ENCODE data around the gene CTSD. TPM values are rescaled to one million over a fixed set of nuclear protein-coding genes. Genes with fewer than 3 reads are reported as not detected.

The CTSD gene
- total RNA-seq, 1 experiment from 2014 or later: 199 TPM

DNA sequence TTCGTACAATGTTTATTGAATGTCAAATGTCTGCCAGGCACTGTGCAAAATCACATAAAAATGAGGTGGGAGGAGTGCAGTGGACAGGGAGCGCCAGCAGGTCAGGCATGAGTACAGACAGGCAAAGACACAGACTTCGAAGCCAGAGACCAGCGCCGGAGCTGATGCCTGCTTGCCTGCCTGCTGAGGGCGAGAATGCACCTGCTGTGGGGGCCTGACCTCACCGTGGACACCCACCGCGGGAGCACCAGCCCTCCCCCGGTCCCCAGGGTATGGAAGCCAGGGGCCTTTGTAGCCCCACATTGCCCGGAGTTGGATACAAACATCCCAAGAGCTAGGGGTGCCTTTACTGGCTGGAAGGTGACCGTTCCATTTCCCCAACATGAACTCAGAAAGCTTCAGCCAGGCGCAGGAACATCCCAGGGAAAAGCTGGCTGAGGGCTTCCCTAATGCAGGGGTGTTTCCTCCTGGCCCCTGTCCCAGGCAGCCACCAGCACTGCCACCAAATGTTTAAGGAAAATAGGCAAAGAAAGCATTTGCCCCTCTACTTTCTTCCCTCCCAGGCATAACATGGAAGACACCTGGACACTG lies 31.2 kb downstream of the CTSD start (continued):
- TF ChIP-seq, protein P1, sequence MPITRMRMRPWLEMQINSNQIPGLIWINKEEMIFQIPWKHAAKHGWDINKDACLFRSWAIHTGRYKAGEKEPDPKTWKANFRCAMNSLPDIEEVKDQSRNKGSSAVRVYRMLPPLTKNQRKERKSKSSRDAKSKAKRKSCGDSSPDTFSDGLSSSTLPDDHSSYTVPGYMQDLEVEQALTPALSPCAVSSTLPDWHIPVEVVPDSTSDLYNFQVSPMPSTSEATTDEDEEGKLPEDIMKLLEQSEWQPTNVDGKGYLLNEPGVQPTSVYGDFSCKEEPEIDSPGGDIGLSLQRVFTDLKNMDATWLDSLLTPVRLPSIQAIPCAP (CRISPR knock-in tag; IDR thresholded peaks at IDR 0.05): no peak
- TF ChIP-seq, protein P2, sequence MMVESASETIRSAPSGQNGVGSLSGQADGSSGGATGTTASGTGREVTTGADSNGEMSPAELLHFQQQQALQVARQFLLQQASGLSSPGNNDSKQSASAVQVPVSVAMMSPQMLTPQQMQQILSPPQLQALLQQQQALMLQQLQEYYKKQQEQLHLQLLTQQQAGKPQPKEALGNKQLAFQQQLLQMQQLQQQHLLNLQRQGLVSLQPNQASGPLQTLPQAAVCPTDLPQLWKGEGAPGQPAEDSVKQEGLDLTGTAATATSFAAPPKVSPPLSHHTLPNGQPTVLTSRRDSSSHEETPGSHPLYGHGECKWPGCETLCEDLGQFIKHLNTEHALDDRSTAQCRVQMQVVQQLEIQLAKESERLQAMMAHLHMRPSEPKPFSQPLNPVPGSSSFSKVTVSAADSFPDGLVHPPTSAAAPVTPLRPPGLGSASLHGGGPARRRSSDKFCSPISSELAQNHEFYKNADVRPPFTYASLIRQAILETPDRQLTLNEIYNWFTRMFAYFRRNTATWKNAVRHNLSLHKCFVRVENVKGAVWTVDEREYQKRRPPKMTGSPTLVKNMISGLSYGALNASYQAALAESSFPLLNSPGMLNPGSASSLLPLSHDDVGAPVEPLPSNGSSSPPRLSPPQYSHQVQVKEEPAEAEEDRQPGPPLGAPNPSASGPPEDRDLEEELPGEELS (CRISPR knock-in tag; IDR thresholded peaks at IDR 0.05): no peak
- TF ChIP-seq, protein P3, sequence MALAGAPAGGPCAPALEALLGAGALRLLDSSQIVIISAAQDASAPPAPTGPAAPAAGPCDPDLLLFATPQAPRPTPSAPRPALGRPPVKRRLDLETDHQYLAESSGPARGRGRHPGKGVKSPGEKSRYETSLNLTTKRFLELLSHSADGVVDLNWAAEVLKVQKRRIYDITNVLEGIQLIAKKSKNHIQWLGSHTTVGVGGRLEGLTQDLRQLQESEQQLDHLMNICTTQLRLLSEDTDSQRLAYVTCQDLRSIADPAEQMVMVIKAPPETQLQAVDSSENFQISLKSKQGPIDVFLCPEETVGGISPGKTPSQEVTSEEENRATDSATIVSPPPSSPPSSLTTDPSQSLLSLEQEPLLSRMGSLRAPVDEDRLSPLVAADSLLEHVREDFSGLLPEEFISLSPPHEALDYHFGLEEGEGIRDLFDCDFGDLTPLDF (CRISPR knock-in tag; IDR thresholded peaks at IDR 0.05): no peak

DNA sequence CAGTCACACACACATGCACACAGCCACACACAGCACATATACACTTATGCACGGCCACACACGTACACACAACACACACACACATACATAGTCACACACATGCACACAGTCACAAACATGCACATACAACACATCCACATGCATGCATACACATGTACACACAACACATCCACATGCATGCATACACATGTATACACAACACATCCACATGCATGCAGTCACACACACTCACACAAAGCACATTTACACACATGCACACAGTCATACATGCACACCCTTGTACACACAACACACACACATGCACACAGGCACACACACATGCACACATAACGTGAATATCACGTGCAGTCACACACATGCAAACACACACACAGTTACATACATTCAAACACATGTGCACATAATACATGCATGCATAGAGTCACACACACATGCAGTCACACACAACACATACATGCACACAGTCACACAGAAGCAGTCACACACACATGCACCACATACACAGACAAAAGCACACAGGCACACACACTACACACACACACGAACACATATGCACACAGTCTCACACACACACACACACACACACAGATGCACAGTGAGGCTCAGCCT lies 32.2 kb downstream of the CTSD start:
- ATAC-seq (no peak), DNase-seq (ENCODE audit: low spot score) (no peak)
- no peaks in the 10 kb centered on the region for H3K4me1 Mint-ChIP-seq
- peaks cover 50% of the 10 kb centered on the region for H3K27me3 Mint-ChIP-seq (ENCODE audit: low read depth)
- ChIA-PET POLR2A (no interaction called here), CTCF (interaction anchor here (1.0 kb wide), 1 partner anchor 35 kb away, joined by 3 read pairs; no protein-coding TSS in a partner anchor)
- peaks cover 26% of the 10 kb centered on the region for H3K9me3 Mint-ChIP-seq
- no peak overlapping the region for H3K27ac Mint-ChIP-seq
- H3K36me3 Mint-ChIP-seq: no peaks in the 10 kb centered on the region
- TF ChIP-seq ZNF671 (CRISPR knock-in tag; IDR thresholded peaks at IDR 0.05) (no peak), RELA (CRISPR knock-in tag; IDR thresholded peaks at IDR 0.05; ENCODE audit: borderline replicate concordance) (no peak), ELF4 (CRISPR knock-in tag; IDR thresholded peaks at IDR 0.05; ENCODE audit: low read depth) (no peak), OVOL2 (CRISPR knock-in tag; IDR thresholded peaks at IDR 0.05; ENCODE audit: borderline replicate concordance) (no peak), GTF2I (CRISPR knock-in tag; conservative IDR thresholded peaks at IDR 0.05) (no peak), ESRRA (CRISPR knock-in tag; IDR thresholded peaks at IDR 0.05; ENCODE audit: borderline replicate concordance) (no peak), ZNF416 (CRISPR knock-in tag; IDR thresholded peaks at IDR 0.05) (no peak), NR3C1 (CRISPR knock-in tag; conservative IDR thresholded peaks at IDR 0.05; ENCODE audit: low read depth) (no peak), TCF7 (CRISPR knock-in tag; IDR thresholded peaks at IDR 0.05; ENCODE audit: low read depth) (no peak), MYBL2 (CRISPR knock-in tag; IDR thresholded peaks at IDR 0.05) (no peak), NR1H2 (CRISPR knock-in tag; IDR thresholded peaks at IDR 0.05) (no peak), NFE2L1 (CRISPR knock-in tag; IDR thresholded peaks at IDR 0.05) (no peak)
- TF ChIP-seq, protein P4, sequence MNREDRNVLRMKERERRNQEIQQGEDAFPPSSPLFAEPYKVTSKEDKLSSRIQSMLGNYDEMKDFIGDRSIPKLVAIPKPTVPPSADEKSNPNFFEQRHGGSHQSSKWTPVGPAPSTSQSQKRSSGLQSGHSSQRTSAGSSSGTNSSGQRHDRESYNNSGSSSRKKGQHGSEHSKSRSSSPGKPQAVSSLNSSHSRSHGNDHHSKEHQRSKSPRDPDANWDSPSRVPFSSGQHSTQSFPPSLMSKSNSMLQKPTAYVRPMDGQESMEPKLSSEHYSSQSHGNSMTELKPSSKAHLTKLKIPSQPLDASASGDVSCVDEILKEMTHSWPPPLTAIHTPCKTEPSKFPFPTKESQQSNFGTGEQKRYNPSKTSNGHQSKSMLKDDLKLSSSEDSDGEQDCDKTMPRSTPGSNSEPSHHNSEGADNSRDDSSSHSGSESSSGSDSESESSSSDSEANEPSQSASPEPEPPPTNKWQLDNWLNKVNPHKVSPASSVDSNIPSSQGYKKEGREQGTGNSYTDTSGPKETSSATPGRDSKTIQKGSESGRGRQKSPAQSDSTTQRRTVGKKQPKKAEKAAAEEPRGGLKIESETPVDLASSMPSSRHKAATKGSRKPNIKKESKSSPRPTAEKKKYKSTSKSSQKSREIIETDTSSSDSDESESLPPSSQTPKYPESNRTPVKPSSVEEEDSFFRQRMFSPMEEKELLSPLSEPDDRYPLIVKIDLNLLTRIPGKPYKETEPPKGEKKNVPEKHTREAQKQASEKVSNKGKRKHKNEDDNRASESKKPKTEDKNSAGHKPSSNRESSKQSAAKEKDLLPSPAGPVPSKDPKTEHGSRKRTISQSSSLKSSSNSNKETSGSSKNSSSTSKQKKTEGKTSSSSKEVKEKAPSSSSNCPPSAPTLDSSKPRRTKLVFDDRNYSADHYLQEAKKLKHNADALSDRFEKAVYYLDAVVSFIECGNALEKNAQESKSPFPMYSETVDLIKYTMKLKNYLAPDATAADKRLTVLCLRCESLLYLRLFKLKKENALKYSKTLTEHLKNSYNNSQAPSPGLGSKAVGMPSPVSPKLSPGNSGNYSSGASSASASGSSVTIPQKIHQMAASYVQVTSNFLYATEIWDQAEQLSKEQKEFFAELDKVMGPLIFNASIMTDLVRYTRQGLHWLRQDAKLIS (CRISPR knock-in tag; IDR thresholded peaks at IDR 0.05; ENCODE audit: borderline replicate concordance): no peak
- TF ChIP-seq, protein P5, sequence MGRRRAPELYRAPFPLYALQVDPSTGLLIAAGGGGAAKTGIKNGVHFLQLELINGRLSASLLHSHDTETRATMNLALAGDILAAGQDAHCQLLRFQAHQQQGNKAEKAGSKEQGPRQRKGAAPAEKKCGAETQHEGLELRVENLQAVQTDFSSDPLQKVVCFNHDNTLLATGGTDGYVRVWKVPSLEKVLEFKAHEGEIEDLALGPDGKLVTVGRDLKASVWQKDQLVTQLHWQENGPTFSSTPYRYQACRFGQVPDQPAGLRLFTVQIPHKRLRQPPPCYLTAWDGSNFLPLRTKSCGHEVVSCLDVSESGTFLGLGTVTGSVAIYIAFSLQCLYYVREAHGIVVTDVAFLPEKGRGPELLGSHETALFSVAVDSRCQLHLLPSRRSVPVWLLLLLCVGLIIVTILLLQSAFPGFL (CRISPR knock-in tag; IDR thresholded peaks at IDR 0.05; ENCODE audit: borderline replicate concordance): no peak
- TF ChIP-seq, protein P3 (CRISPR knock-in tag; IDR thresholded peaks at IDR 0.05): no peak
- TF ChIP-seq, protein P6, sequence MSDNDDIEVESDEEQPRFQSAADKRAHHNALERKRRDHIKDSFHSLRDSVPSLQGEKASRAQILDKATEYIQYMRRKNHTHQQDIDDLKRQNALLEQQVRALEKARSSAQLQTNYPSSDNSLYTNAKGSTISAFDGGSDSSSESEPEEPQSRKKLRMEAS (CRISPR knock-in tag; IDR thresholded peaks at IDR 0.05): no peak
- H3K4me3 Mint-ChIP-seq: no peak overlapping the region
